Esophagus squamous epithelium (tissue), 5 donors: ENCODE results near the gene PEX12. TPM values are rescaled to one million over a fixed set of nuclear protein-coding genes. Genes with fewer than 3 reads are reported as not detected.

Experiments used
- DNase-seq: peaks from one replicate; lab custom pipeline; 2025; lab: John Stamatoyannopoulos, UW
- H3K27ac ChIP-seq, 4 donors: fragments of 200-600 bp; sonication (generic); one replicate each; pipeline ENCODE4 v1.5.1; 2016 to 2019; ENCODE audit warnings: mild to moderate bottlenecking in 1 of 4
- H3K27me3 ChIP-seq, 4 donors: fragments of 200-600 bp; sonication (generic); 1 replicate in 3 of 4; 2 replicates in 1 of 4; pipeline versions ENCODE4 v1.5.1 to v1.6.0; 2017 to 2021; ENCODE audit warnings: antibody characterized with exemption in 1 of 4
- H3K36me3 ChIP-seq, 3 donors: fragments of 200-600 bp; sonication (generic); one replicate each; pipeline ENCODE4 v1.5.1; 2016 to 2019
- H3K4me1 ChIP-seq, 3 donors: fragments of 200-600 bp; sonication (generic); one replicate each; pipeline ENCODE4 v1.5.1; 2017 to 2019
- H3K4me3 ChIP-seq, 4 donors: fragments of 200-600 bp; sonication (generic); 1 replicate in 3 of 4; 2 replicates in 1 of 4; pipeline ENCODE4 v1.5.1; 2016 to 2019; ENCODE audit warnings: mild to moderate bottlenecking in 2 of 4, moderate library complexity in 1 of 4
- H3K9me3 ChIP-seq, 3 donors: fragments of 200-600 bp; sonication (generic); one replicate each; pipeline ENCODE4 v1.5.1; 2016 to 2019
- POLR2A ChIP-seq, 4 donors: fragments of 450-650 bp; IDR thresholded peaks; one replicate each; pipeline ENCODE4 v1.6.1; 2017; ENCODE audit warnings: antibody characterized with exemption in 4 of 4, mild to moderate bottlenecking in 4 of 4, moderate library complexity in 3 of 4
- WGBS, 2 donors: methylation state at CpG; one replicate each; pipeline ENCODE4 v1.1.5; 2018; 5-methylcytosine and 5-hydroxymethylcytosine counted together
- intact Hi-C: fragments of 100-400 bp; cut with DNase I; formaldehyde crosslinking; loops from one replicate; pipeline ENCODE4 v1.15.0; 2022
- total RNA-seq, 4 donors: library from RNA; depleted of rRNA; stranded (reverse); fragments of >200 nt; gene quantifications; one replicate each; pipeline ENCODE4 v1.1.0, GENCODE V29; 2016
- TF ChIP-seq, protein P1 (sequence below), 6 experiments: fragments of 450-650 bp in 4 of 6; fragments of 200-600 bp in 2 of 6; sonication (generic) in 2 of 6; IDR thresholded peaks; one replicate each; pipeline ENCODE4 v1.5.1; 2016 to 2019; ENCODE audit warnings: antibody characterized with exemption in 6 of 6, mild to moderate bottlenecking in 4 of 6, moderate library complexity in 4 of 6
- donor health status: DM: yes; HTN: yes; CAD: no.

Gene PEX12
- total RNA-seq, result 1 to 10 TPM in 3 of 4 donors, under 1 TPM in 1; 0.95 to 4.4 (median 3.6) TPM

GRCh38 chr17:35578197-35578928 is at the start of gene PEX12:
PEX12 (minus strand) TSS chr17:35578571; CDS start chr17:35578021, 550 bp downstream.
- intact Hi-C loops, result no loop called here
- Histone ChIP-seq H3K36me3 (peaks cover 0 to 27% (median 11%) of the 10 kb centered on the region in 3 donors), H3K9me3 (no peaks in the 10 kb centered on the region), H3K4me1 (peaks cover 16 to 26% (median 16%) of the 10 kb centered on the region in 3 donors), H3K27ac (peak within 1 kb of the TSS; percentile 86 to 96 (median 90)), H3K4me3 (peak within 1 kb of the TSS; percentile 56 to 91 (median 78)), H3K27me3 (peaks cover 0 to 3% (median 0%) of the 10 kb centered on the region in 4 donors)
- WGBS, 2 donors, result 0% methylated on average over 21 to 27 of the region's 45 CpGs
- TF ChIP-seq, protein P1, sequence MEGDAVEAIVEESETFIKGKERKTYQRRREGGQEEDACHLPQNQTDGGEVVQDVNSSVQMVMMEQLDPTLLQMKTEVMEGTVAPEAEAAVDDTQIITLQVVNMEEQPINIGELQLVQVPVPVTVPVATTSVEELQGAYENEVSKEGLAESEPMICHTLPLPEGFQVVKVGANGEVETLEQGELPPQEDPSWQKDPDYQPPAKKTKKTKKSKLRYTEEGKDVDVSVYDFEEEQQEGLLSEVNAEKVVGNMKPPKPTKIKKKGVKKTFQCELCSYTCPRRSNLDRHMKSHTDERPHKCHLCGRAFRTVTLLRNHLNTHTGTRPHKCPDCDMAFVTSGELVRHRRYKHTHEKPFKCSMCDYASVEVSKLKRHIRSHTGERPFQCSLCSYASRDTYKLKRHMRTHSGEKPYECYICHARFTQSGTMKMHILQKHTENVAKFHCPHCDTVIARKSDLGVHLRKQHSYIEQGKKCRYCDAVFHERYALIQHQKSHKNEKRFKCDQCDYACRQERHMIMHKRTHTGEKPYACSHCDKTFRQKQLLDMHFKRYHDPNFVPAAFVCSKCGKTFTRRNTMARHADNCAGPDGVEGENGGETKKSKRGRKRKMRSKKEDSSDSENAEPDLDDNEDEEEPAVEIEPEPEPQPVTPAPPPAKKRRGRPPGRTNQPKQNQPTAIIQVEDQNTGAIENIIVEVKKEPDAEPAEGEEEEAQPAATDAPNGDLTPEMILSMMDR (IDR thresholded peaks at IDR 0.05), result no peak
- TF ChIP-seq POLR2A (IDR thresholded peaks at IDR 0.05), result peak in 2 of 4 donors; percentile 28 to 80
- peak; percentile 51 for DNase-seq

DNA sequence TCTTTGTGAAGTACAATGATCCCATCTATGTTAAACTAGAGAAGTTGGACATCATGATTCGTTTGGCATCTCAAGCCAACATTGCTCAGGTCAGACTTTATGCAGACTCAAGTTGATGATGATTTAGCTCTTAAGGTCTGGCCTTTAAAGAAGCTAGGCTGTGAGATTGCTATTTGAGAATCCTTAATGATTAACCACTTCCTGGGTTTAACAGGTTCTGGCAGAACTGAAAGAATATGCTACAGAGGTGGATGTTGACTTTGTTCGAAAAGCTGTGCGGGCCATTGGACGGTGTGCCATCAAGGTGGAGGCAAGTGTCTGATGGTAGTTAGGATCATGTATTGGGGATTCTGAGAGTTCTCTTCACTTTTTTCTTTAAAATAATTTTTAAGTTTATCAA is 49.0 kb upstream of the PEX12 start:
- WGBS, 2 donors, result 91 to 92% methylated on average over 4 of the region's 4 CpGs
- no peak for TF ChIP-seq POLR2A (IDR thresholded peaks at IDR 0.05)
- TF ChIP-seq, protein P1 (IDR thresholded peaks at IDR 0.05), result peak in 1 of 6 experiments; percentile 11
- H3K36me3 ChIP-seq, result peaks cover 0 to 96% (median 12%) of the 10 kb centered on the region in 3 donors
- intact Hi-C loops, result loop anchor here (10.0 kb wide), 1 partner anchor 67 kb away; no protein-coding TSS in a partner anchor
- H3K9me3 ChIP-seq, result no peaks in the 10 kb centered on the region
- no peak overlapping the region for H3K27ac ChIP-seq
- no peak for DNase-seq
- no peaks in the 10 kb centered on the region for H3K4me1 ChIP-seq
- H3K27me3 ChIP-seq, result no peaks in the 10 kb centered on the region
- H3K4me3 ChIP-seq, result no peak overlapping the region

GRCh38 chr17:35621768-35622167 is 43.4 kb upstream of the PEX12 start:
- H3K9me3 ChIP-seq, result no peaks in the 10 kb centered on the region
- no peaks in the 10 kb centered on the region for H3K27me3 ChIP-seq
- no peak overlapping the region for H3K27ac ChIP-seq
- DNase-seq, result no peak
- no peak overlapping the region for H3K4me3 ChIP-seq
- H3K36me3 ChIP-seq, result peaks cover 0 to 52% (median 0%) of the 10 kb centered on the region in 3 donors
- TF ChIP-seq, protein P1 (IDR thresholded peaks at IDR 0.05), result no peak
- TF ChIP-seq POLR2A (IDR thresholded peaks at IDR 0.05), result no peak
- intact Hi-C loops, result loop anchor here (10.0 kb wide), 1 partner anchor 73 kb away; no protein-coding TSS in a partner anchor
- H3K4me1 ChIP-seq, result peaks cover 0 to 21% (median 0%) of the 10 kb centered on the region in 3 donors
- 25 to 49% methylated on average over 1 of the region's 1 CpG for WGBS, 2 donors

DNA sequence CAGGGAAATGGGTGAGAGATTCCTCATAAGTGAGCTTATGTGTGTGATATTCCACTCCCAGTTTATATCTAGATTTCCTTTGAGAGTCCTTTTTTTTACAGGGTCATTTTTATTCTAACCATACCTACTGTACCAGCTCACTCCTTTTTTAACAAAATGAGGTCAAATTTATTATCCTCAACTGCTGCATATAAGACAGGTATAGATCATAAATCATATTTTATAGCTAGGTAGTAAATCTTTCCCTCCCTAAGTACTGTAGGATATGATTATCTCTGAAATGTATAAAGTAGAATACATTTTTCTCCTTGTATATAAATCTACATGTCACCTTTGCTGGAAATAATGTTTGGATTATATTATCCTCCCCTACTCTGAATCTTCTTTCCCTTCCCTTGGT is 40.3 kb upstream of the PEX12 start:
- H3K27me3 ChIP-seq, result no peaks in the 10 kb centered on the region
- H3K4me3 ChIP-seq, result no peak overlapping the region
- H3K4me1 ChIP-seq, result peaks cover 0 to 27% (median 0%) of the 10 kb centered on the region in 3 donors
- H3K27ac ChIP-seq, result peak overlapping the region in 1 of 4 donors; percentile 20
- intact Hi-C loops, result no loop called here
- H3K36me3 ChIP-seq, result peaks cover 0 to 20% (median 0%) of the 10 kb centered on the region in 3 donors
- no peak for DNase-seq
- TF ChIP-seq POLR2A (IDR thresholded peaks at IDR 0.05), result no peak
- TF ChIP-seq, protein P1 (IDR thresholded peaks at IDR 0.05), result no peak
- no peaks in the 10 kb centered on the region for H3K9me3 ChIP-seq

- no peaks in the 10 kb centered on the region for H3K27me3 ChIP-seq
- DNase-seq, result no peak
- H3K36me3 ChIP-seq, result peaks cover 0 to 14% (median 0%) of the 10 kb centered on the region in 3 donors
- no peak for TF ChIP-seq POLR2A (IDR thresholded peaks at IDR 0.05)
- TF ChIP-seq, protein P1 (IDR thresholded peaks at IDR 0.05), result no peak
- H3K27ac ChIP-seq, result peak overlapping the region in 1 of 4 donors; percentile 14
- no peak overlapping the region for H3K4me3 ChIP-seq
- H3K4me1 ChIP-seq, result peaks cover 0 to 27% (median 0%) of the 10 kb centered on the region in 3 donors
- intact Hi-C loops, result no loop called here
- H3K9me3 ChIP-seq, result no peaks in the 10 kb centered on the region
- 55 to 64% methylated on average over 2 of the region's 2 CpGs for WGBS, 2 donors
Measured at GRCh38 chr17:35617505-35617904, 39.1 kb upstream of the PEX12 start.
